Measurements from ENCODE around the gene RHEB.

RHEB gene

DNA sequence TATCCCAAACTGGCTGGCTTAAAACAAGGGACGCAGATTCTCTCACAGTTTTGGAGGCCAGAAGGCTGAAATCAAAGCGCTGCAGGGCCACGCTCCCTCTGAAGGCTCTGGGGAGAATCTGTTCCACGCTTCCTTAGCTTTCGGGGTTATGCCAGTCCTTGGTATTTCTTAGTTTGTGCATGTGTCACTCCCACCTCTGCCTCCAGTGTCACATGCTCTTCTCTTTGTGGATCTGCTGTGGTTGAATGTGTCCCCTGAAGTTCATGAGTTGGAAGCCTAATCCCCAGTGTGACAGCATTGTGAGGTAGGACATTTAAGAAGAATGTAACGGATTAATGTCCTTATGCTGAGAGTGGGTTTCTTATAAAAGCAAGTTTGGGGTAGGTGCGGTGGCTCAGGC is 29.4 kb upstream of the RHEB start:
- DNase-seq, result no peak
- no peaks in the 10 kb centered on the region for H3K36me3 ChIP-seq
- no peaks in the 10 kb centered on the region for H3K9me3 ChIP-seq
- peaks cover 12% of the 10 kb centered on the region for H3K27me3 ChIP-seq
- TF ChIP-seq, protein P1, sequence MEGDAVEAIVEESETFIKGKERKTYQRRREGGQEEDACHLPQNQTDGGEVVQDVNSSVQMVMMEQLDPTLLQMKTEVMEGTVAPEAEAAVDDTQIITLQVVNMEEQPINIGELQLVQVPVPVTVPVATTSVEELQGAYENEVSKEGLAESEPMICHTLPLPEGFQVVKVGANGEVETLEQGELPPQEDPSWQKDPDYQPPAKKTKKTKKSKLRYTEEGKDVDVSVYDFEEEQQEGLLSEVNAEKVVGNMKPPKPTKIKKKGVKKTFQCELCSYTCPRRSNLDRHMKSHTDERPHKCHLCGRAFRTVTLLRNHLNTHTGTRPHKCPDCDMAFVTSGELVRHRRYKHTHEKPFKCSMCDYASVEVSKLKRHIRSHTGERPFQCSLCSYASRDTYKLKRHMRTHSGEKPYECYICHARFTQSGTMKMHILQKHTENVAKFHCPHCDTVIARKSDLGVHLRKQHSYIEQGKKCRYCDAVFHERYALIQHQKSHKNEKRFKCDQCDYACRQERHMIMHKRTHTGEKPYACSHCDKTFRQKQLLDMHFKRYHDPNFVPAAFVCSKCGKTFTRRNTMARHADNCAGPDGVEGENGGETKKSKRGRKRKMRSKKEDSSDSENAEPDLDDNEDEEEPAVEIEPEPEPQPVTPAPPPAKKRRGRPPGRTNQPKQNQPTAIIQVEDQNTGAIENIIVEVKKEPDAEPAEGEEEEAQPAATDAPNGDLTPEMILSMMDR (IDR thresholded peaks at IDR 0.05; ENCODE audit: low read depth, low read length), result no peak
- no peaks in the 10 kb centered on the region for H3K4me1 ChIP-seq
- no peak overlapping the region for H3K4me3 ChIP-seq (ENCODE audit: low read depth, low read length)

DNA sequence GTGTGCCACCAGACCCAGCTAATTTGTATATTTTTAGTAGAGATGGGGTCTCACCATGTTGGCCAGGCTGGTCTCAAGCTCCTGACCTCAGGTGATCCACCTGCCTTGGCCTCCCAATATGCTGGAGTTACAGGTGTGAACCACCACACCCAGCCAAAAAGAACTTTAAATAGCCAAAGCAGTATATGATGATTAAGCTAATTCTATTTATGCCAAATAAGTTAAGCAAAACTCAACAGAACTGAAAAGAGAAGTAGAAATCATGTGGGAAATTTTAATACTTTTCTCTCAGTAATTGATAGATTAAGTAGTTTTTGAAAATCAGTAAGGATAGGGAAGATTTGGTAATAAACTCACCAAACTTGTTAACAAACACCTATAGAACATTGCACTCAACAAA is 24.5 kb upstream of the RHEB start:
- H3K4me1 ChIP-seq, result peaks cover 3% of the 10 kb centered on the region; the same call in 1 of the 2 replicates
- H3K9me3 ChIP-seq, result no peaks in the 10 kb centered on the region
- H3K27me3 ChIP-seq, result peaks cover 12% of the 10 kb centered on the region
- H3K36me3 ChIP-seq, result no peaks in the 10 kb centered on the region
- DNase-seq, result no peak
- TF ChIP-seq, protein P1 (IDR thresholded peaks at IDR 0.05; ENCODE audit: low read depth, low read length), result no peak
- no peak overlapping the region for H3K4me3 ChIP-seq (ENCODE audit: low read depth, low read length)

DNA sequence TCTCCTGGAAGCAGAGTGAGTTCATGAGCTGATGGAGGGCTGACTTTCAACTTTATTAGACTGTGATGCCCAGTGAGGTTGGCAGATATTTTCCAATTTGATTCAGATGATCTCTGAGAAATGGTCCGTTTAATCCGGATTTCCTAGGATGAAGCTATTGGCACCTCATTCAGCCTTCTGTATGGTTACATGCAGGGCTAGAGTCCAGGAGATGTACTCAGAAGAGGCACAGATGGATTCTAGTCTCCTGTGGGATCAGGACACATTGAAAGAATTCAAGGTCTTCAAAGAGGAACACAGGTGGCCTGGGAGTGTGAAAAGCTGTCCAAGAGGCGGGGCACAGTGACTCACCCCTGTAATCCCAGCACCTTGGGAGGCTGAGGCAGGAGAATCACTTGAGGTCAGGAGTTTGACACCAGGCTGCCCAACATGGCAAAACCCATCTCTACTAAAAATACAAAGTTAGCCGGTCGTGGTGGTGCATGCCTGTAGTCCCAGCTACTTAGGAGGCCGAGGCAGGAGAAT is 23.0 kb upstream of the RHEB start:
- Histone ChIP-seq H3K4me1 (peaks cover 7% of the 10 kb centered on the region; the same call in 1 of the 2 replicates), H3K36me3 (no peaks in the 10 kb centered on the region), H3K4me3 (ENCODE audit: low read depth, low read length) (no peak overlapping the region), H3K27me3 (peaks cover 12% of the 10 kb centered on the region), H3K9me3 (no peaks in the 10 kb centered on the region)
- TF ChIP-seq, protein P1 (IDR thresholded peaks at IDR 0.05; ENCODE audit: low read depth, low read length), result no peak
- DNase-seq, result no peak

DNA sequence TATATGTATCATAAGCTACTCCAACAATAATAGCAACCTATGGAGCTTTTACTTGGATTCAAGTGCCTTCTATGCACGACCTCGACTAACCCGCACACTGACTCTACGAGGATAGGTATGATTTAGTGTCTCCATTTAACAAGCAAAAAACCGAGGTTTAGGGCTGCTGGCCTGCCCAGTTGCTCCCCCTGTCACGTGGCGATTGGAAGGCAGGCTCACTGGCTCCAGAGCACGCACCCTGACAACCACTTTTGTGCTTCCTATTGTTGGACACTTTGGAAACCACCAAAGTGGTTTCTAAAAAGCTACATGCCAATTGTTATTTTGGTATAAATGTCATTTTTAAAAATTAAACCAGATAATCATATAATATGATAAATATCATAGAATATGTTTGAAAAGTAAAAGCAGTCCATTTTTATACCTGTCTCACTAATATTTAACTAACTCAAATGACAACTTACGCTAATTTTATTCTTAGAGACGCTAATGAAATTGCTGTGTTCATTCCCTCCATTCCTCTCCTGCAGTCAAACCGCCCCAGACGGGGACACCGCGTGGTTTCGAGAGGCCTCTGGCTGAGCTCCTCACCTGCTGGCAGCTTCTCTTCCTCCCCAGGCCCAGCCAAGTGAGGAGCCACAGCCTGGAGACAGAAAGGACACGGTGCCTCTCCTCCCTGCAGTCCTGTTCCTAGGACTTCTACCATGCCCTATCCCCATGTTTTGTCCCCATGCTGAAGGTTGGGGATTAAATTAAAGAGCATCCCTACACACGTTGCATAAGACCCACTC is 22.2 kb upstream of the RHEB start:
- Histone ChIP-seq H3K4me3 (ENCODE audit: low read depth, low read length) (no peak overlapping the region), H3K27me3 (peaks cover 12% of the 10 kb centered on the region), H3K4me1 (peaks cover 7% of the 10 kb centered on the region; the same call in 1 of the 2 replicates), H3K36me3 (no peaks in the 10 kb centered on the region), H3K9me3 (no peaks in the 10 kb centered on the region)
- TF ChIP-seq, protein P1 (IDR thresholded peaks at IDR 0.05; ENCODE audit: low read depth, low read length), result no peak
- no peak for DNase-seq

DNA sequence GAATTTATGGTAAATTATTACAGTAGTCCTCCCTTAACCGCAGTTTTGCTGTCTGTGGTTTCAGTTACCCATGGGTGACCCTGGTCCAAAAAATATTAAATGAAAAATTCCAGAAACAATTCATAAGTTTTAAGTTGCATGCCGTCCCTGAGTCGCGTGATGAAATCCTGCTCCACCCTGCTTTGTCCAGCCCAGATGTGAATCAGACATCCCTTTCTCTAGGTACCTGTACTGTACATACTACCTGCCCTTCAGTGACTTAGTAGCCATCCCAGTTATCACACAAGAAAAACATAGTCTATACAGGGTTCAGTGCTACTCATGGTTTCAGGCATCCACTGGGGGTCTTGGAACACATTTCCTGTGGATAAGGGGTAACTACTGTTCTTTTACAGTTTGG is 20.5 kb upstream of the RHEB start:
- TF ChIP-seq, protein P1 (IDR thresholded peaks at IDR 0.05; ENCODE audit: low read depth, low read length), result no peak
- peaks cover 7% of the 10 kb centered on the region; the same call in 1 of the 2 replicates for H3K4me1 ChIP-seq

DNA sequence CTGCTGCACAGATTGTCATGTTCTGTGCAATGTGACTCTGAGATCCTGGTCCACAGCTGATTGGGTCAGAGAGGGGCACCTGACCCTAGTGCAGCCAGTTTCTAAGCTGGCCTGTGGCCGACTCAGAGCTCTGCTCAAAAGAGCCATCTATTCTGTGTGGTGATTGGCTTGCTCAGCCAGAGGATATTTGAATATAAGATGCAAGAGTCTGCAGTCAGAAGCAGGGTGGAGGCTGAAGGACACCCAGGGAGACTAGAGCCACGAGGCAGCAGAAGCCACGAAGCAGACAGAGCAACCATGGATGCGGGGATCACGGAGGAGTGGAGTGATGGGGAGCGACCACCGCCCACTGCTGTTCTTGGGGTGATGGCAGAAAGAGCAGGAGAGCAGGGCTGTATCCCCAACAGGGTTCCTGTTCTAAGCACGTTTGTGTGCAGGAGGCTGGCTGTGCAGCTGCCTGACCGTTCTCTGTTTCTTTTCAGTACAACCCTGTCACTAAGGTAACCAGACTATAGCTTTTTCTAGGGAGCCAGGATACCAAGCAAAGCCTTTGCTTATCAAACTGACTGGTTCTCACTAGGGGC is 19.5 kb upstream of the RHEB start:
- TF ChIP-seq, protein P1 (IDR thresholded peaks at IDR 0.05; ENCODE audit: low read depth, low read length), result no peak
- no peaks in the 10 kb centered on the region; the same call in 1 of the 2 replicates for H3K27me3 ChIP-seq
- H3K4me3 ChIP-seq (ENCODE audit: low read depth, low read length), result no peak overlapping the region
- no peaks in the 10 kb centered on the region for H3K9me3 ChIP-seq
- peaks cover 7% of the 10 kb centered on the region; the same call in 1 of the 2 replicates for H3K4me1 ChIP-seq
- H3K36me3 ChIP-seq, result no peaks in the 10 kb centered on the region
- peak; percentile 76 for DNase-seq

More for the DNA sequence above, 20.5 kb upstream of the RHEB start:
- H3K4me3 ChIP-seq (ENCODE audit: low read depth, low read length), result no peak overlapping the region
- no peak for DNase-seq
- no peaks in the 10 kb centered on the region for H3K9me3 ChIP-seq
- H3K36me3 ChIP-seq, result no peaks in the 10 kb centered on the region
- peaks cover 7% of the 10 kb centered on the region for H3K27me3 ChIP-seq
